Endothelial cell (in vitro differentiated cells): ENCODE measurements around the gene ZC3HAV1L. TPM values are rescaled to one million over a fixed set of nuclear protein-coding genes. Genes with fewer than 3 reads are reported as not detected.

Experiments used
- DNase-seq: peaks from one replicate; pipeline ENCODE4 v3.0.0; 2021; ENCODE audit warnings: low spot score
- H3K27ac Mint-ChIP-seq: one replicate; pipeline ENCODE4 v1.8.0; 2021; ENCODE audit warnings: mixed read lengths, inconsistent platforms; ENCODE audit not compliant: unreplicated experiment
- H3K27me3 Mint-ChIP-seq: one replicate; pipeline ENCODE4 v1.8.0; 2021; ENCODE audit warnings: mild to moderate bottlenecking, moderate library complexity, mixed read lengths, inconsistent platforms; ENCODE audit not compliant: unreplicated experiment
- H3K36me3 Mint-ChIP-seq: one replicate; pipeline ENCODE4 v1.8.0; 2021; ENCODE audit warnings: mild to moderate bottlenecking, low read depth, mixed read lengths, inconsistent platforms; ENCODE audit not compliant: unreplicated experiment
- H3K4me1 Mint-ChIP-seq: one replicate; pipeline ENCODE4 v1.8.0; 2021; ENCODE audit warnings: mild to moderate bottlenecking, mixed read lengths, inconsistent platforms; ENCODE audit not compliant: unreplicated experiment
- H3K4me3 Mint-ChIP-seq: one replicate; pipeline ENCODE4 v1.8.0; 2021; ENCODE audit warnings: mild to moderate bottlenecking, mixed read lengths, inconsistent platforms; ENCODE audit not compliant: unreplicated experiment
- H3K9me3 Mint-ChIP-seq: one replicate; pipeline ENCODE4 v1.8.0; 2021; ENCODE audit warnings: mixed read lengths, inconsistent platforms; ENCODE audit not compliant: unreplicated experiment
- total RNA-seq: library from RNA; stranded (reverse); fragmentation: NEBNext Ultra II Directional; extraction: Animal tissue kit (Norgen Biotek cat#: 25700); gene quantifications from one replicate; pipeline ENCODE4 v1.2.1, GENCODE V29; 2021; ENCODE audit not compliant: unreplicated experiment
- TF ChIP-seq, protein P1 (sequence below): fragments of 200-600 bp; sonication (generic); IDR thresholded peaks from one replicate; pipeline ENCODE4 v1.5.0; 2021; ENCODE audit warnings: antibody characterized with exemption; ENCODE audit not compliant: unreplicated experiment

ZC3HAV1L gene
- total RNA-seq, 1 donor from 2014 or later = 12.4 TPM

DNA sequence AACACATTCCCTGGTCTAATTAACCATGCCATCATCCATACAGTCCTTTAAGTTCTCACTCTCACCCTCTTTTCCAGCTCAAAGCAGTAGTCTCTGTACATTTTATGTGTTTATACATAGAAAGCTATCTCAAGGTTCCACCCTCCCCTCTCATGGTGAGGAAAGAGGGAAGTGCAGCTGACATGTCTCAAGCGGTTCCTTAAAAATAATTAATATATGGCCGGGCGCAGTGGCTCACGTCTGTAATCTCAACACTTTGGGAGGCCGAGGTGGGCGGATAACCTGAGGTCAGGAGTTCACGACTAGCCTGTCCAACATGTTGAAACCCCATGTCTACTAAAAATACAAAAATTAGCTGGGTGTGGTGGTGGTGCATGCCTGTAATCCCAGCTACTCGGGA is 37.0 kb upstream of the ZC3HAV1L start:
- peak overlapping the region; percentile 51 for H3K4me3 Mint-ChIP-seq
- H3K36me3 Mint-ChIP-seq = peaks cover 41% of the 10 kb centered on the region
- peaks cover 3% of the 10 kb centered on the region for H3K27me3 Mint-ChIP-seq
- H3K4me1 Mint-ChIP-seq = no peaks in the 10 kb centered on the region
- no peaks in the 10 kb centered on the region for H3K9me3 Mint-ChIP-seq
- no peak overlapping the region for H3K27ac Mint-ChIP-seq
- DNase-seq = no peak
- TF ChIP-seq, protein P1, sequence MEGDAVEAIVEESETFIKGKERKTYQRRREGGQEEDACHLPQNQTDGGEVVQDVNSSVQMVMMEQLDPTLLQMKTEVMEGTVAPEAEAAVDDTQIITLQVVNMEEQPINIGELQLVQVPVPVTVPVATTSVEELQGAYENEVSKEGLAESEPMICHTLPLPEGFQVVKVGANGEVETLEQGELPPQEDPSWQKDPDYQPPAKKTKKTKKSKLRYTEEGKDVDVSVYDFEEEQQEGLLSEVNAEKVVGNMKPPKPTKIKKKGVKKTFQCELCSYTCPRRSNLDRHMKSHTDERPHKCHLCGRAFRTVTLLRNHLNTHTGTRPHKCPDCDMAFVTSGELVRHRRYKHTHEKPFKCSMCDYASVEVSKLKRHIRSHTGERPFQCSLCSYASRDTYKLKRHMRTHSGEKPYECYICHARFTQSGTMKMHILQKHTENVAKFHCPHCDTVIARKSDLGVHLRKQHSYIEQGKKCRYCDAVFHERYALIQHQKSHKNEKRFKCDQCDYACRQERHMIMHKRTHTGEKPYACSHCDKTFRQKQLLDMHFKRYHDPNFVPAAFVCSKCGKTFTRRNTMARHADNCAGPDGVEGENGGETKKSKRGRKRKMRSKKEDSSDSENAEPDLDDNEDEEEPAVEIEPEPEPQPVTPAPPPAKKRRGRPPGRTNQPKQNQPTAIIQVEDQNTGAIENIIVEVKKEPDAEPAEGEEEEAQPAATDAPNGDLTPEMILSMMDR = no peak

DNA sequence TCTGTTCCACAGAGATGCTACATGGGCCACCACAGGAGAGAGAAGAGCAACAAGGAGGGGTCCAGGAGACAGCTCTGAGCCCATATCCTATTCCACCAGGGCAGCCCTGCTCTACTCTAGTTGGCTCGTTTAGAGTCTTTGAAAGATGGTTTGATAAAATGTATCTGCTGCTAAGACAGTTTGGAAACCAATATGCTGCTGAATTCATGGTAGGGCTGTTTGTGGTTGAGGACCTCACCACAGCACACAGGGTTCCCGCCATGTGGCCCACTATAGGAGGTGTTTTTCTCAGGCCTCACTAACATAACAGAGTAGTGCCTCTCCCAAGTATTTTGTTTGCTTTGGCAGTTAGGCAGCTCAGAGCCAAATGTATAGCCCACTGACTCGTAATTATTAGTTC is 35.8 kb upstream of the ZC3HAV1L start:
- peaks cover 6% of the 10 kb centered on the region for H3K27me3 Mint-ChIP-seq
- no peak overlapping the region for H3K4me3 Mint-ChIP-seq
- no peaks in the 10 kb centered on the region for H3K9me3 Mint-ChIP-seq
- TF ChIP-seq, protein P1 = no peak
- H3K4me1 Mint-ChIP-seq = peaks cover 3% of the 10 kb centered on the region
- H3K27ac Mint-ChIP-seq = no peak overlapping the region
- H3K36me3 Mint-ChIP-seq = peaks cover 52% of the 10 kb centered on the region
- no peak for DNase-seq

DNA sequence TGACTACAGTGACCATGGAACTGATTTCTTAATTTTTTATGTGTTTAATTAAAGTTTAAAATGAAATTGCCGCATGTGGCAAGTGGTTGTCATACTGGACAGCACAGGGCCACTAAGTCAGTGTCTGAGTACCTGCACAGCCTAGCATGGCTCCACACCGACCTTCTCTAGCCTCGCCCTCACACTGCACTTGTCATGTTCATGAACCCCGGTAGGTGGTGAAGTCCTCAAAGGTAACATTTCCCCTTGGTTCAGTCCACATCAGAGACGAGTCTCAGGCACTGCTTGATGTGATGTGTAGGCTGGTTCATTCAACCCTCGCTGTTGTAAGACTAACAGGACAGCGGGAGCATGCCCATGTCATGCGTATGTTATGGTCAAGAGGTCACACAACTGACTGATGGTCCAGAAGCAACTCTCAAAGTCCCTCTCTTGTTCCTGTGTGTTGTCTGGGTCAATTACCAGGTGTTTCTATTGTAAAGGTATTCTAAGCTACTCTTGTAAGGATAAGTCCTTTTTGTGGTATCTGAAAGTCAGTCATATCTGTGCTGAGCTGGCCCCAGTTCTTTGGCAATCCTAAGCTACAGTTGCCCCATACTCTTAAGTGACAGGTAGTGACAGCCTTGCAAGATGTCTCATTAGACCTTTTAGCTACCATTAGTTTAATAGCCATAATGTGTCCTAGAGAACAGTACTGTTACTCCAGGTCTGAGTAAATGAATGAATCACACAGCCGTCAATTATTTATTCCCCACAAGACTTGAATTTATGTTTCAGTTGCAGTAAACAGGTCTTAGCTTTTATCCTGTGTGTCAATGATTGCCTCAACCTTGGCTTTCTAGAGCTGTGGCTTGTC is 32.9 kb upstream of the ZC3HAV1L start:
- Mint-ChIP-seq H3K27me3 (peaks cover 9% of the 10 kb centered on the region), H3K4me3 (no peak overlapping the region), H3K36me3 (peaks cover 71% of the 10 kb centered on the region), H3K27ac (peak overlapping the region; percentile 2), H3K9me3 (no peaks in the 10 kb centered on the region), H3K4me1 (peaks cover 12% of the 10 kb centered on the region)
- TF ChIP-seq, protein P1 = no peak
- DNase-seq = no peak

DNA sequence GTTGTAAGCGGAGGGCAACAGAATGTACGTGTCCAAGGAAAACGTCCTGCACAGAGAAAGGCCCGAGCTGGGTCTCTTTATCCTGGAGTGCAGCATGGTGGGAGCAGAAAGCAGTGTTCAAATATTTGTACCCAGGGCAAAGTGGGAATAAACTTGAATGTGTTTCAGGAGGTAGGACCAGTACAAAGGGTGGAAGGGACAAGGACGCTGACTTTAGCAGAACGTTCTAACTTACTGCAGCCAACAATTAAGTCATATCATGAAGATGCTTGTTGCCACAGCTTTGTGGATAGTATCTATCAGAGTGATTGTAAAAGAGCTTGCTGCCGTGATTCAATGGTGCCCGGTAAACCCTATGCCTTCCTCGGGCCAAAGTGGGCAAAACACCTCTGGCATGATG is 30.5 kb upstream of the ZC3HAV1L start:
- peaks cover 70% of the 10 kb centered on the region for H3K36me3 Mint-ChIP-seq
- H3K27ac Mint-ChIP-seq = peak overlapping the region; percentile 77
- no peaks in the 10 kb centered on the region for H3K9me3 Mint-ChIP-seq
- H3K4me3 Mint-ChIP-seq = no peak overlapping the region
- DNase-seq = no peak
- peaks cover 12% of the 10 kb centered on the region for H3K4me1 Mint-ChIP-seq
- H3K27me3 Mint-ChIP-seq = peaks cover 9% of the 10 kb centered on the region
- TF ChIP-seq, protein P1 = no peak

DNA sequence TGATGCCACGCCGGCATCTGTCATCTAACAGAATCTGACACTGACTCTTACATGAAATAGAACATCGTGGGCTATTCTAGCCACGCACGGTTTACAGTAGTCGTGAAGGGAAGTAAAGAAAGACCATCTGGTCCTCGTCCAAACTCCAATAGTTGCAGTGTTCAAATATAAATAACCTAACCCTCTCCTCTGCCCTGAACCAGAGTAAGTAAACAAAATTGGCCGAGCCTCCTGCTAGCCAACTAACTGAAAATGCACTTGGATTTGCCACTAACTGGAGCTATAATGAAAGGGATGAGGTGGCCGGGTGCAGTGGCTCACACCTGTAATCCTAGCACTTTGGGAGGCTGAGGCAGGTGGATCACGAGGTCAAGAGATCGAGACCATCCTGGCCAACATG is 29.5 kb upstream of the ZC3HAV1L start:
- TF ChIP-seq, protein P1 = no peak
- no peaks in the 10 kb centered on the region for H3K9me3 Mint-ChIP-seq
- no peak for DNase-seq
- H3K36me3 Mint-ChIP-seq = peaks cover 71% of the 10 kb centered on the region
- no peak overlapping the region for H3K27ac Mint-ChIP-seq
- H3K4me1 Mint-ChIP-seq = peaks cover 13% of the 10 kb centered on the region
- no peak overlapping the region for H3K4me3 Mint-ChIP-seq
- H3K27me3 Mint-ChIP-seq = peaks cover 9% of the 10 kb centered on the region
